Naive thymus-derived CD4-positive, alpha-beta T cell (primary cell): ENCODE results near the gene EPHA7. TPM values are rescaled to one million over a fixed set of nuclear protein-coding genes. Genes with fewer than 3 reads are reported as not detected.

Experiments used
- ATAC-seq: fragments of 150-1000 bp; cut with Tn5 transposase; 2 replicates; pipeline ENCODE4 v1.10.0; 2021; ENCODE audit warnings: mild to moderate bottlenecking, moderate library complexity
- CTCF ChIA-PET: fragments of 350-600 bp; sonication (Branson Sonifier 250); formaldehyde crosslinking; loops from one replicate; lab custom pipeline; 2021; ENCODE audit warnings: antibody characterized with exemption; lab: Charles Lee
- POLR2A ChIA-PET: fragments of 350-600 bp; sonication (Branson Sonifier 250); formaldehyde crosslinking; loops from one replicate; lab custom pipeline; 2021; ENCODE audit warnings: antibody characterized with exemption, inconsistent platforms; lab: Charles Lee
- DNase-seq, 9 donors: peaks; one replicate each; pipeline versions ENCODE4 v3.0.0 to v3.0.0-alpha.2; 2020 to 2022; ENCODE audit warnings: mixed read lengths in 1 of 9
- H3K27ac ChIP-seq: one replicate; pipeline ENCODE4 v1.7.0; 2013; ENCODE audit warnings: mild to moderate bottlenecking, low read depth, low read length, moderate library complexity
- H3K27me3 ChIP-seq, 2 donors: one replicate each; pipeline ENCODE4 v1.7.0; 2013; ENCODE audit warnings: low read length in 2 of 2, mild to moderate bottlenecking in 2 of 2, moderate library complexity in 2 of 2; ENCODE audit not compliant: control insufficient read depth in 2 of 2, insufficient read depth in 2 of 2
- H3K36me3 ChIP-seq, 3 experiments: 1 replicate in 2 of 3; 2 replicates in 1 of 3; pipeline ENCODE4 v1.7.0; 2013; ENCODE audit warnings: low read length in 3 of 3, mild to moderate bottlenecking in 3 of 3, moderate library complexity in 1 of 3; ENCODE audit not compliant: insufficient read depth in 3 of 3, control insufficient read depth in 2 of 3
- H3K4me1 ChIP-seq, 2 donors: one replicate each; pipeline ENCODE4 v1.7.0; 2013; ENCODE audit warnings: low read length in 2 of 2, mild to moderate bottlenecking in 2 of 2, moderate library complexity in 1 of 2; ENCODE audit not compliant: control insufficient read depth in 2 of 2, insufficient read depth in 2 of 2
- H3K4me3 ChIP-seq: 2 replicates; pipeline ENCODE4 v1.7.0; 2013; ENCODE audit warnings: mild to moderate bottlenecking, low read length
- H3K9me3 ChIP-seq, 3 experiments: 1 replicate in 2 of 3; 2 replicates in 1 of 3; pipeline ENCODE4 v1.7.0; 2013; ENCODE audit warnings: low read length in 3 of 3; ENCODE audit not compliant: control insufficient read depth in 2 of 3
- H3K27ac Mint-ChIP-seq, 9 donors: one replicate each; pipeline ENCODE4 v1.8.0; 2020 to 2022; ENCODE audit warnings: mixed read lengths in 9 of 9, mild to moderate bottlenecking in 8 of 9, moderate library complexity in 5 of 9, inconsistent platforms in 2 of 9
- H3K27me3 Mint-ChIP-seq, 5 donors: one replicate each; pipeline ENCODE4 v1.8.0; 2021 to 2022; ENCODE audit warnings: mixed read lengths in 5 of 5, mild to moderate bottlenecking in 1 of 5
- H3K36me3 Mint-ChIP-seq, 5 donors: one replicate each; pipeline ENCODE4 v1.8.0; 2020 to 2022; ENCODE audit warnings: mixed read lengths in 5 of 5, mild to moderate bottlenecking in 3 of 5, inconsistent platforms in 1 of 5
- H3K4me1 Mint-ChIP-seq, 7 donors: one replicate each; pipeline ENCODE4 v1.8.0; 2020 to 2022; ENCODE audit warnings: mixed read lengths in 7 of 7, mild to moderate bottlenecking in 3 of 7, inconsistent platforms in 1 of 7
- H3K4me3 Mint-ChIP-seq, 10 donors: one replicate each; pipeline ENCODE4 v1.8.0; 2020 to 2022; ENCODE audit warnings: mild to moderate bottlenecking in 10 of 10, mixed read lengths in 10 of 10, moderate library complexity in 6 of 10, inconsistent platforms in 2 of 10
- H3K9me3 Mint-ChIP-seq, 11 donors: one replicate each; pipeline ENCODE4 v1.8.0; 2020 to 2022; ENCODE audit warnings: mixed read lengths in 11 of 11, mild to moderate bottlenecking in 4 of 11, inconsistent platforms in 1 of 11, moderate library complexity in 1 of 11
- intact Hi-C, 2 donors: fragments of 100-400 bp; cut with micrococcal nuclease; formaldehyde crosslinking; loops; one replicate each; pipeline ENCODE4 v1.15.1; 2023
- polyA plus RNA-seq, 2 donors: library from polyadenylated mRNA; unstranded; fragments of 300-500 nt; fragmentation: Illumina TruSeq; gene quantifications; one replicate each; pipeline ENCODE4 v1.2.3, GENCODE V29; 2021
- total RNA-seq, 6 experiments: library from RNA in 5 of 6; stranded (reverse) in 5 of 6; gene quantifications; 1 replicate in 5 of 6; 2 replicates in 1 of 6; pipeline ENCODE4 v1.2.3 and lab custom pipeline; 2021 to 2026

The EPHA7 gene
- total and polyA plus RNA-seq, 7 experiments from 2014 or later: not detected

DNA sequence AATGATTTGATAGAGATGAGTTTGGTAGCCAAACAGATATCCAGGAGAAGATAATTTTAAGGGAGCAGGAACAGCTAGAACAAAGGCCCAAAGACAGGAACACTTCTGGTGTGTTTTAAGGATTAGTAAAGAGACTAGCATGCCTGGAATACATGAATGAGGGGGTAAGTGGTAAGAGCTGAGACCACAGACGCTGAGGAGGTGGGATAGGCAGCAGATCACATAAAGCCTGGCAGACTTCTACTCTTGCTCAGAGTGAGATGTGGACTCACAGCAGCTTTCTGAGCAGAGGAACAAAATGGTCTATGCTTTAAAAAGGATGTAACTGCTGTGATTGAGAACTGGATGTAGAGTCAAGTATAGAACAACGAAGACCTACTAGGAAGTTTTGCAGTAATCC is 100.1 kb downstream of the EPHA7 start:
- no peak for ATAC-seq
- H3K4me3 ChIP-seq: no peak overlapping the region
- H3K27me3 ChIP-seq: no peaks in the 10 kb centered on the region
- no peaks in the 10 kb centered on the region for H3K27me3 Mint-ChIP-seq
- no peak overlapping the region for H3K27ac ChIP-seq
- no peaks in the 10 kb centered on the region for H3K4me1 Mint-ChIP-seq
- H3K36me3 ChIP-seq: no peaks in the 10 kb centered on the region
- no peaks in the 10 kb centered on the region for H3K36me3 Mint-ChIP-seq
- DNase-seq: no peak
- H3K9me3 Mint-ChIP-seq: peaks cover 0 to 6% (median 0%) of the 10 kb centered on the region in 11 donors
- no peaks in the 10 kb centered on the region for H3K4me1 ChIP-seq
- no peaks in the 10 kb centered on the region for H3K9me3 ChIP-seq
- intact Hi-C loops: no loop called here
- H3K4me3 Mint-ChIP-seq: no peak overlapping the region
- ChIA-PET CTCF (no interaction called here), POLR2A (no interaction called here)
- no peak overlapping the region for H3K27ac Mint-ChIP-seq

- POLR2A ChIA-PET: no interaction called here
- CTCF ChIA-PET: interaction anchor here (0.9 kb wide), 1 partner anchor 44 kb away, joined by 3 read pairs; no protein-coding TSS in a partner anchor
- H3K27ac ChIP-seq: no peak overlapping the region
- ATAC-seq (no peak), DNase-seq (no peak)
- H3K36me3 ChIP-seq: no peaks in the 10 kb centered on the region
- Mint-ChIP-seq H3K27me3 (no peaks in the 10 kb centered on the region), H3K4me3 (no peak overlapping the region), H3K9me3 (peaks cover 0 to 11% (median 0%) of the 10 kb centered on the region in 11 donors), H3K36me3 (no peaks in the 10 kb centered on the region), H3K4me1 (no peaks in the 10 kb centered on the region), H3K27ac (no peak overlapping the region)
- H3K27me3 ChIP-seq: no peaks in the 10 kb centered on the region
- H3K4me3 ChIP-seq: no peak overlapping the region
- no peaks in the 10 kb centered on the region for H3K4me1 ChIP-seq
- intact Hi-C loops: no loop called here
- no peaks in the 10 kb centered on the region for H3K9me3 ChIP-seq
Observed at GRCh38 chr6:93318121-93318520, 101.2 kb downstream of the EPHA7 start.

DNA sequence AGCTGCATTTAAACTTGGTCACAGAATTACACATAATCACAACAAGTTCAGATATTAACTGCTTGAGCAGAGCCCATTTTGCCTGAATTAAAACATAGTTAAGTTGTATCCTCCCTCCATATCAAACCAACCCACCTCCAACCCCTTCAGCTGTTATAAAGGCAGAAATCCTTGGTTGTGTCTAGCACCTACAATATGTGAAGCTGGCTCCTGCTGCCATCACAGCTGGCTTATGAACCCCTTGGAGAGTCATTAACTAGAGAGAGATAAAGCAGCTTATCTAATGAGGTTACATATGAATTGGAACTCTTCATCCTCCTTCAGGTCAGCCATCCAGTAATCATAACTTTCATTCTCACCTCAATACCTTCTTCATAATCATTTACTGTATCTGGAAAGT is 101.8 kb downstream of the EPHA7 start:
- Mint-ChIP-seq H3K4me1 (no peaks in the 10 kb centered on the region), H3K36me3 (no peaks in the 10 kb centered on the region), H3K27me3 (no peaks in the 10 kb centered on the region), H3K27ac (no peak overlapping the region), H3K9me3 (peaks cover 0 to 11% (median 0%) of the 10 kb centered on the region in 11 donors), H3K4me3 (no peak overlapping the region)
- no peak overlapping the region for H3K4me3 ChIP-seq
- ATAC-seq (no peak), DNase-seq (no peak)
- H3K27me3 ChIP-seq: no peaks in the 10 kb centered on the region
- intact Hi-C loops: no loop called here
- no peaks in the 10 kb centered on the region for H3K36me3 ChIP-seq
- H3K4me1 ChIP-seq: no peaks in the 10 kb centered on the region
- H3K27ac ChIP-seq: no peak overlapping the region
- ChIA-PET CTCF (interaction anchor here (0.9 kb wide), 1 partner anchor 44 kb away, joined by 3 read pairs; no protein-coding TSS in a partner anchor), POLR2A (no interaction called here)
- H3K9me3 ChIP-seq: no peaks in the 10 kb centered on the region

GRCh38 chr6:93307505-93308409 is 111.6 kb downstream of the EPHA7 start:
- H3K27ac ChIP-seq: no peak overlapping the region
- no peaks in the 10 kb centered on the region for H3K9me3 ChIP-seq
- intact Hi-C loops: no loop called here
- no peaks in the 10 kb centered on the region for H3K27me3 ChIP-seq
- Mint-ChIP-seq H3K27ac (no peak overlapping the region), H3K4me1 (no peaks in the 10 kb centered on the region), H3K4me3 (no peak overlapping the region), H3K9me3 (peaks cover 0 to 10% (median 0%) of the 10 kb centered on the region in 11 donors), H3K27me3 (no peaks in the 10 kb centered on the region), H3K36me3 (no peaks in the 10 kb centered on the region)
- H3K4me1 ChIP-seq: no peaks in the 10 kb centered on the region
- H3K4me3 ChIP-seq: no peak overlapping the region
- DNase-seq (no peak), ATAC-seq (no peak)
- ChIA-PET POLR2A (no interaction called here), CTCF (no interaction called here)
- H3K36me3 ChIP-seq: no peaks in the 10 kb centered on the region

DNA sequence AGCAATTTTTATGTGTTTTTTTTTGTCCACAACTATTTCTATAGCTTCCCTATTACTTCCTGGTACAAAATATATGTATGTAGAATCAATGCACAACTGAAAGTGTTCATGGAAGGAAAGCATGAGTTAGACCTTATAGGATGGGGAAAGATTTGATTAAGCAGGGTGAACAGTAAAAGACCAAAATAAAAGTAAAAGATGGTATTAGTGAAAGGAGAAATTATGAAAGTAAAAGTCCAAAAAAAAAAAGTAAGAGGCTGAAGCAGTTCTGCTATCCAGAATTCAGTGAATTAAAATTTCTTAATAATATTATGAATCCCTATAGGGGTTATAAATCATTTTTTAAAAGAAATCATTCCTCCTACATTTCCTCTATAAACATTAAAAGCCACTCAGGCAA is 114.3 kb downstream of the EPHA7 start:
- ChIA-PET CTCF (no interaction called here), POLR2A (no interaction called here)
- Histone ChIP-seq H3K4me1 (no peaks in the 10 kb centered on the region), H3K27ac (no peak overlapping the region), H3K27me3 (no peaks in the 10 kb centered on the region), H3K4me3 (no peak overlapping the region), H3K9me3 (no peaks in the 10 kb centered on the region), H3K36me3 (no peaks in the 10 kb centered on the region)
- DNase-seq (no peak), ATAC-seq (no peak)
- Mint-ChIP-seq H3K4me1 (no peaks in the 10 kb centered on the region), H3K36me3 (no peaks in the 10 kb centered on the region), H3K27me3 (no peaks in the 10 kb centered on the region), H3K4me3 (no peak overlapping the region), H3K27ac (no peak overlapping the region), H3K9me3 (peaks cover 0 to 16% (median 0%) of the 10 kb centered on the region in 11 donors)
- intact Hi-C loops: no loop called here

- CTCF ChIA-PET: no interaction called here
- Histone ChIP-seq H3K36me3 (no peaks in the 10 kb centered on the region), H3K27me3 (no peaks in the 10 kb centered on the region)
Observed at GRCh38 chr6:93304505-93304904, 114.9 kb downstream of the EPHA7 start.

GRCh38 chr6:93300661-93301060 is 118.7 kb downstream of the EPHA7 start:
- intact Hi-C loops: no loop called here
- Histone ChIP-seq H3K36me3 (no peaks in the 10 kb centered on the region), H3K4me3 (no peak overlapping the region), H3K4me1 (no peaks in the 10 kb centered on the region), H3K27ac (no peak overlapping the region), H3K27me3 (no peaks in the 10 kb centered on the region), H3K9me3 (no peaks in the 10 kb centered on the region)
- Mint-ChIP-seq H3K36me3 (no peaks in the 10 kb centered on the region), H3K4me1 (no peaks in the 10 kb centered on the region), H3K9me3 (peaks cover 0 to 19% (median 4%) of the 10 kb centered on the region in 11 donors), H3K4me3 (no peak overlapping the region), H3K27ac (no peak overlapping the region), H3K27me3 (no peaks in the 10 kb centered on the region)
- ATAC-seq (no peak), DNase-seq (no peak)
- CTCF ChIA-PET: no interaction called here
- POLR2A ChIA-PET: no interaction called here

More at GRCh38 chr6:93304505-93304904, 114.9 kb downstream of the EPHA7 start:
- ATAC-seq (no peak), DNase-seq (no peak)
- no peak overlapping the region for H3K27ac ChIP-seq
- Mint-ChIP-seq H3K9me3 (peaks cover 0 to 22% (median 3%) of the 10 kb centered on the region in 11 donors), H3K27ac (no peak overlapping the region), H3K36me3 (no peaks in the 10 kb centered on the region), H3K4me3 (no peak overlapping the region), H3K27me3 (no peaks in the 10 kb centered on the region), H3K4me1 (no peaks in the 10 kb centered on the region)
- no peaks in the 10 kb centered on the region for H3K4me1 ChIP-seq
- POLR2A ChIA-PET: no interaction called here
- no peaks in the 10 kb centered on the region for H3K9me3 ChIP-seq
- H3K4me3 ChIP-seq: no peak overlapping the region
- intact Hi-C loops: no loop called here
